ENCODE data around the gene TRAPPC2L. TPM values are rescaled to one million over a fixed set of nuclear protein-coding genes. Genes with fewer than 3 reads are reported as not detected.

The TRAPPC2L gene
- total RNA-seq, 2 donors from 2014 or later: 23.7 to 38.9 TPM

DNA sequence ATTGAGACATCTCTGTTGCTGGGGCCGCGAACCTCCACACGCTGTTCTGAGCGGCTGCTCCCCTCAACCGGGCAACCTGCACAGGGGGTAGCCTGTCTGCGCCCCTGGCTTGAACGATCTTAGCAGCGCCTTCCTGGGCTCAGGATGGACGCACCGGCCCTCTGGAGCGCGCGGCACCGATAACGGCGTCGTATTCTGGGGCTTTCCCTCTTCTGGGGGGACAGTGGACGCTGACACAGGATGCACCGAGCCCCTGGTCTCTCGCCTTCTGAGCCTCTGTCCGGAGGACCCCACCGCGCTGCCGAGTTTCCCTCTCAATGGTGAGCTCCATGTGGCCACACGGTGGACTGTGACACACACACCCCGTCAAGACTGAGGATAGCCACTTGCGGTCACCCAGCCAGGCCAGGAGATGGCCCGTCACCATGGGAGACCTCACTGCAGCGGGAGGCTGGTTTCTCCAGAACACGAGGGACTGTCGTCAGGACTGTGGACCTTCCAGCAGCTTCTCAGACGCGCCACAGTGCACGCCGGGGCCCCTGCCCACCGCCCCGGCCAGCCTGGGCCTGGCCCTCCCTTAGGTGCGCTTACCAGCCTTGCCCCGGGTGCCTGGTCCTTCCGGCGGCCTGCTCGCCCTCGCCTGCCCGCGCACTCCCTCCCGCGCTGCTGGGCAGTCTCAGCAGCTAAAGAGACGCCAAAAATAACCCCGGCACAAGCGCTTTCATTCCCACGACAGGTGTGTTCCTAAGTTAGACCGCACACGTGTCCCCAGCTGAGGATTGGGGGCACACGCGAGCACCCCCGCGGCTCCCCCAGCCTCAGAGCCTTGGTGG, 39.5 kb downstream of the TRAPPC2L start:
- no peak for TF ChIP-seq POLR2AphosphoS5 (IDR thresholded peaks at IDR 0.05)
- TF ChIP-seq POLR2A (IDR thresholded peaks at IDR 0.05): no peak
- TF ChIP-seq, protein P1, sequence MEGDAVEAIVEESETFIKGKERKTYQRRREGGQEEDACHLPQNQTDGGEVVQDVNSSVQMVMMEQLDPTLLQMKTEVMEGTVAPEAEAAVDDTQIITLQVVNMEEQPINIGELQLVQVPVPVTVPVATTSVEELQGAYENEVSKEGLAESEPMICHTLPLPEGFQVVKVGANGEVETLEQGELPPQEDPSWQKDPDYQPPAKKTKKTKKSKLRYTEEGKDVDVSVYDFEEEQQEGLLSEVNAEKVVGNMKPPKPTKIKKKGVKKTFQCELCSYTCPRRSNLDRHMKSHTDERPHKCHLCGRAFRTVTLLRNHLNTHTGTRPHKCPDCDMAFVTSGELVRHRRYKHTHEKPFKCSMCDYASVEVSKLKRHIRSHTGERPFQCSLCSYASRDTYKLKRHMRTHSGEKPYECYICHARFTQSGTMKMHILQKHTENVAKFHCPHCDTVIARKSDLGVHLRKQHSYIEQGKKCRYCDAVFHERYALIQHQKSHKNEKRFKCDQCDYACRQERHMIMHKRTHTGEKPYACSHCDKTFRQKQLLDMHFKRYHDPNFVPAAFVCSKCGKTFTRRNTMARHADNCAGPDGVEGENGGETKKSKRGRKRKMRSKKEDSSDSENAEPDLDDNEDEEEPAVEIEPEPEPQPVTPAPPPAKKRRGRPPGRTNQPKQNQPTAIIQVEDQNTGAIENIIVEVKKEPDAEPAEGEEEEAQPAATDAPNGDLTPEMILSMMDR (IDR thresholded peaks at IDR 0.05): no peak
- H3K27ac ChIP-seq: no peak overlapping the region
- DNase-seq (ENCODE audit: low spot score): no peak
- H3K4me3 ChIP-seq: no peak overlapping the region
- WGBS: 87% methylated on average over 55 of the region's 57 CpGs
- H3K4me1 ChIP-seq (replicated peaks): no peaks in the 10 kb centered on the region
- H3K9me3 ChIP-seq: no peaks in the 10 kb centered on the region
- no peaks in the 10 kb centered on the region for H3K27me3 ChIP-seq (replicated peaks; ENCODE audit: insufficient read depth)
- intact Hi-C loops (cut with DNase I): no loop called here
- no peaks in the 10 kb centered on the region for H3K36me3 ChIP-seq

DNA sequence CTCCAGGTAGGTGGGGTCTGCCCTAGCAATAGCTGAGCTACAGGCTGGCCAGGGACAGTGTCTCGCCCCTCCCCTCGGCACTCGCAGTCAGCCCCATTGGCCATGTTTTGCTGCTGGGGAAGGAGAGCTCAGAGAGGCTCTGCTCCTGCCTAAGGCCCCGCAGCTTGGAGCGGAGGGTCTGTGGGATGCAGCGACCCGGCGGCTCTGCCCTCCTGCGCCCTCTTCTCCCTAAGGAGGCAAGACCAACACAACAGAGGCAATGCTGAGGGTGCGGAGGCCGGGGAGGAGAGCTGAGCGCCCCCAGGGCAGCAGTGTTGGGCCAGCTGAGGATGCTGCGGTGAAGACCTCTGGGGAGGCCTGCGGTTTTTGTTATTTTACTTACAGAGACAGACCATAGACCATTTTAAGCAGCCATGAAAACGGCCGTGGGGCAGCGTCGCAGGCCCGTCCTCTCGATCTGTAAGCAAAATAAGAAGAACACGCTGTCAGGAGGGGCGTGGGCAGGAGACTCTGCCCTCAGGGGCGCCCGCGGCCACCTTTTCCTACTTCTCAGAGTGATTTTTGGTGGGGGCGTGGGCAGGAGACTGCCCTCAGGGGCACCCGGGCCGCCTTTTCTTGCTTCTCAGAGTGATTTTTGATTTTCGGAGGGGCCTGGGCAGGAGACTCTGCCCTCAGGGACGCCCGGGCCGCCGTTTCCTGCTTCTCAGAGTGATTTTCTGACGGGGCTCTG, 40.9 kb downstream of the TRAPPC2L start:
- TF ChIP-seq POLR2A (IDR thresholded peaks at IDR 0.05): no peak
- TF ChIP-seq POLR2AphosphoS5 (IDR thresholded peaks at IDR 0.05): no peak
- TF ChIP-seq, protein P1 (IDR thresholded peaks at IDR 0.05): no peak
- Histone ChIP-seq H3K36me3 (no peaks in the 10 kb centered on the region), H3K27ac (no peak overlapping the region), H3K9me3 (no peaks in the 10 kb centered on the region), H3K4me3 (no peak overlapping the region), H3K4me1 (replicated peaks) (no peaks in the 10 kb centered on the region), H3K27me3 (replicated peaks; ENCODE audit: insufficient read depth) (no peaks in the 10 kb centered on the region)
- intact Hi-C loops (cut with DNase I): no loop called here
- no peak for DNase-seq (ENCODE audit: low spot score)
- WGBS: 93% methylated on average over 34 of the region's 34 CpGs

DNA sequence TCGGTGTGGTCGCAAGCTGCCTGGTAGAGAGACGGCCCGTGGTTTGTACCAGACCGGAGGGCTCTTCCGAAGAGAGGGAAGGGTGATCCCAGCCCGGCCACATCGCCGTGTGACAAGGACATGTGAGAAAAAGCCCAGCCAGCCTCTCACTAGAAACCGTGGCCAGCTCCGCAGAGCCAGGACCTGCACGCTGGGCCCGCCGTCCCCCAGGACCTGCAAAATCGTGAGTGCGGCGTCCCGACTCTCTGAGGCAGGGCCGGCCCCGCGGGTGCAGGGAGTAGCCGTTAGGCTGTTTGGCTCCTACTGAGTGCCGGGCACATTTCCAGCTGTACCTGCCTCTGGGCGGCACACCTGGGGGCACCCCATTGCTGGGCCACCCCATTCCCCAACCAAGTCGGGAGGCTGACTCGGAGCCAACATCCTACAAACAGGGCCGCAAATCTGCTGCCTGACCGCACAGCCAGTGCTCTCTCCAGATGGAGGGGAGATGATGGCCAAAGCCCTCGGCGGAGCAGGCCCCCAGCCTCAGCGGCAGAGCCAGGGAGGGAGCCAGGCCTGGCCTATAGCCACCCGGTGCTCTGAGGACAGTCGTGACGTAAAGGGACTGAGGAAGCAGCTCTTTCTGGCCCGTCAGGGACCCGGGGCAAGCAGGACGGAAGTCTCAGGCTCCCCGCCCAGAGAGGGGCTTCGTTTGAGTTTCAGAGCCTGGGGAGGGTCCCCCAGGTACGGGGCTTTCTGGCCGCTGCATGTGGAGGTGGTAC, 43.2 kb downstream of the TRAPPC2L start:
- Histone ChIP-seq H3K9me3 (no peaks in the 10 kb centered on the region), H3K4me3 (no peak overlapping the region), H3K4me1 (replicated peaks) (no peaks in the 10 kb centered on the region), H3K27me3 (replicated peaks; ENCODE audit: insufficient read depth) (no peaks in the 10 kb centered on the region), H3K36me3 (no peaks in the 10 kb centered on the region), H3K27ac (no peak overlapping the region)
- WGBS: 74% methylated on average over 37 of the region's 41 CpGs
- no peak for TF ChIP-seq POLR2A (IDR thresholded peaks at IDR 0.05)
- TF ChIP-seq, protein P1 (IDR thresholded peaks at IDR 0.05): no peak
- TF ChIP-seq POLR2AphosphoS5 (IDR thresholded peaks at IDR 0.05): no peak
- intact Hi-C loops (cut with DNase I): no loop called here
- DNase-seq (ENCODE audit: low spot score): no peak

DNA sequence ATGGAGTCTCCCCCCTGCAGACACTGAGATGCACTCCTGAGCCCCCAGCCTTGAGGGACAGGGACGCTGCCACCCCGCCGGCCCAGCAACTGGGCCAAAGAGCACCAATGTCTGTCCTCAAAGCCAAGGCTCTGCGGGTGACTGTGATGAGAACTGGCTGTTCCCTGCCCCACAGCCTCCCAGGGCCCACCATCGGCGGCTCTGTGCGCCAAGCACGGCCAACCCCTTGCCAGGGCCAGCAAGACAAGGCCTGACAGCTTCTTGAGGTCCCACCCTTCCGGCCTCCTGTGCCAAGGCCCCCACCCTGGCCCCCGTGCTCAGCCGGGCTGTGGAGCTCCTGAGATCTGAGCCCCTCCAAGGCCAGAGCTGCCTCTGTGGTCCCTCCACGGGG, 43.7 kb downstream of the TRAPPC2L start:
- WGBS: 70% methylated on average over 12 of the region's 12 CpGs
- no peak for DNase-seq (ENCODE audit: low spot score)
- Histone ChIP-seq H3K4me3 (no peak overlapping the region), H3K9me3 (no peaks in the 10 kb centered on the region), H3K27me3 (replicated peaks; ENCODE audit: insufficient read depth) (no peaks in the 10 kb centered on the region), H3K36me3 (no peaks in the 10 kb centered on the region), H3K4me1 (replicated peaks) (no peaks in the 10 kb centered on the region), H3K27ac (no peak overlapping the region)
- TF ChIP-seq, protein P1 (IDR thresholded peaks at IDR 0.05): no peak
- intact Hi-C loops (cut with DNase I): no loop called here
